ENCODE results near the gene TIMM23. TPM values are rescaled to one million over a fixed set of nuclear protein-coding genes. Genes with fewer than 3 reads are reported as not detected.

Gene TIMM23
- total RNA-seq, 1 experiment from 2014 or later, result 111 TPM

DNA sequence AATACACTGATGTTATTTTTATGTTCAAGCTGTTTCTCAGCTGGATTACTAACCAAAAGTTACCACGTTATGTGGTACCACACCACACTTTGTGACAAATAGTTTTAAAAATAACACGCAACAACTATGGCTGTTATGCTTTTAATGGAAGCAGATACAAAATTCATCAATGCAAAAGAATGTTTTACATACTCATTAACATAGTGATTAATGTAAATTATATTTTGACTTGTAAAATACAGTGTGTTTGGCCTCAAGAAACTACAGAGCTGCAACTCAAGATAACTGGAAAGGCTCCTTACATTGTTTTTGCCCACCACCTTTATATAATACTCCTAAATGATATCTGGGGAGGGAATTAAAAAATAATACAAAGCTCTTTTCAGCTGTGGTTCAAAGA, 32.7 kb downstream of the TIMM23 start:
- no peak for DNase-seq
- Histone ChIP-seq H3K36me3 (replicated peaks; ENCODE audit: control insufficient read depth, insufficient read depth, low read length) (peaks cover 6% of the 10 kb centered on the region), H3K4me3 (ENCODE audit: insufficient read depth, low read depth, low read length) (no peak overlapping the region), H3K27me3 (ENCODE audit: control insufficient read depth, insufficient read depth, low read length) (no peaks in the 10 kb centered on the region)

GRCh38 chr10:46005383-46005782, 33.1 kb downstream of the TIMM23 start:
- H3K27me3 ChIP-seq (ENCODE audit: control insufficient read depth, insufficient read depth, low read length), result no peaks in the 10 kb centered on the region
- peaks cover 10% of the 10 kb centered on the region for H3K36me3 ChIP-seq (replicated peaks; ENCODE audit: control insufficient read depth, insufficient read depth, low read length)
- H3K4me3 ChIP-seq (ENCODE audit: insufficient read depth, low read depth, low read length), result no peak overlapping the region
- DNase-seq, result no peak

DNA sequence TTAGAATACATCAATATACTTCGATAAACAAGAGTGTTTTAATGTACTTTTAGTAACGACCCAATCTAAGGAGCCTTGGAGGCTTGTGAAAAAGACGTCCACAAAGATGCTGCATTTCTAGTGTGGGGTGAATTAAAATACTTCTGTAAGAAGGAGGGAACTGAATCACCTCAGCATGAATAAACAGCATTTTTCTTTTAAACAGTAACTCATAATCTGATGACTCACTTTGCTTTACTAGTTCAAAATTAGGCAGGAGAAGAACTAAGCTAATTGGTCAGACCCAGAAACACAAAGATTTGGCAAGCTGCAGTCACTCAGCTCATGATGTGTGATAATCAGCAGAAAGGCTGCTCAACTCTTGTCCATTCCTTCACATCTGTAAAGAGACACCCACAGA, 33.9 kb downstream of the TIMM23 start:
- H3K27me3 ChIP-seq (ENCODE audit: control insufficient read depth, insufficient read depth, low read length), result no peaks in the 10 kb centered on the region
- H3K36me3 ChIP-seq (replicated peaks; ENCODE audit: control insufficient read depth, insufficient read depth, low read length), result peaks cover 14% of the 10 kb centered on the region
- DNase-seq, result no peak
- no peak overlapping the region for H3K4me3 ChIP-seq (ENCODE audit: insufficient read depth, low read depth, low read length)

DNA sequence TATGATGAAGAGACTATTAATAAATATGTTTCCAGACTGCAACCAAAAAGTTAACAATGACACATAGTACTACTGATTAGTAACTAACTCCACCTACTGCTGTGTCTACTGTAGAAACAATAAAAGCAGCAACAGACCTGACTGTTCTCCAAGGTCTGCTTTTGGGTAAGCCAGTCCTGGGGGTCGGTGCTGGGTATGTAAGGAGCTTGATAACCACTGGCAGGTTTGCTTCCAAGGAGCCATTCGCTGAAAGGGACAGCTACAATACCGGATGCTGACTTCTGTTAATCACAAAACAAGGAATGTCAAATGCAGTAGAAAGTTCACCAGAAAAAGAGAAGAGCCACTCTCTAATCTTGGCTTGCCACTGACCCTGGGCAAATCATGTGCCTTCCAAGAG, 40.5 kb downstream of the TIMM23 start:
- no peak for DNase-seq
- Histone ChIP-seq H3K27me3 (ENCODE audit: control insufficient read depth, insufficient read depth, low read length) (no peaks in the 10 kb centered on the region), H3K4me3 (ENCODE audit: insufficient read depth, low read depth, low read length) (no peak overlapping the region), H3K36me3 (replicated peaks; ENCODE audit: control insufficient read depth, insufficient read depth, low read length) (peaks cover 19% of the 10 kb centered on the region)

GRCh38 chr10:46014206-46014605, 41.9 kb downstream of the TIMM23 start:
- no peaks in the 10 kb centered on the region for H3K27me3 ChIP-seq (ENCODE audit: control insufficient read depth, insufficient read depth, low read length)
- no peak for DNase-seq
- no peak overlapping the region for H3K4me3 ChIP-seq (ENCODE audit: insufficient read depth, low read depth, low read length)
- peaks cover 19% of the 10 kb centered on the region for H3K36me3 ChIP-seq (replicated peaks; ENCODE audit: control insufficient read depth, insufficient read depth, low read length)

DNA sequence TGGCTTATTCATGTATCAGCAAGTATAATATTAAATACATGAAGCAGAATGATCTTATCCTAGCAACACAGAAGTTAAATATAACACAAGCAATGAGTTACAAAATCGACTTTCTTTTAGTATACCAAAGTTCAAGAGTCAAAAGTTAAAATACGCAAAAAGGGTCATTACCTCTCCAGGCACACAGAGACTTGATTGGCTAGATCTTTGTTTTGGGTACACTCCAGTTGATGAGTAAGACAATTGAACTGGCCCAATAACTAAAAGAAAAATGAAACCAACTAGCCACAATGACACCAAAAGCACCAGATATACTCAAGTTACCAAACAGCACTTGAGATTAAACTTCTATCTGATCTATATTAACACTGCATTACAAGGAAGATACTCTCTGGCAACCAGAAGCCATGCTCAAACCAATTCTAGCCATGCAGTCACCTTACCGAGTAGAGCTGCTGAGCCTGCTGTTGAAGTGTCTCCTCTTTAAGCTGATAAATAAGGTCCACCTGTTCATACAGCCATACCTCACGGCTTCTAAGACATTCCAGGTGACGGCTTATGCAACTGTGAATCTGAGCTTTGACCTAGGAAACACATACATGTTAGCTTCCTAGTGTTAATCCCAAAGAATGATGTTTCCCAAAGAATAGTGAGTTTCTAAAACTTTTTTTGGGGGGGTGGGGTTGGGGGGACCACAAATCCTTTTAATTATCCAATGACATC, 42.6 kb downstream of the TIMM23 start:
- no peak for DNase-seq
- no peaks in the 10 kb centered on the region for H3K27me3 ChIP-seq (ENCODE audit: control insufficient read depth, insufficient read depth, low read length)
- peaks cover 19% of the 10 kb centered on the region for H3K36me3 ChIP-seq (replicated peaks; ENCODE audit: control insufficient read depth, insufficient read depth, low read length)
- H3K4me3 ChIP-seq (ENCODE audit: insufficient read depth, low read depth, low read length), result no peak overlapping the region

- no peak for DNase-seq
- peaks cover 11% of the 10 kb centered on the region for H3K36me3 ChIP-seq (replicated peaks; ENCODE audit: control insufficient read depth, insufficient read depth, low read length)
- no peaks in the 10 kb centered on the region for H3K27me3 ChIP-seq (ENCODE audit: control insufficient read depth, insufficient read depth, low read length)
- H3K4me3 ChIP-seq (ENCODE audit: insufficient read depth, low read depth, low read length), result no peak overlapping the region
These were observed 43.9 kb downstream of the TIMM23 start for GRCh38 chr10:46016190-46016589.

- DNase-seq, result no peak
- H3K36me3 ChIP-seq (replicated peaks; ENCODE audit: control insufficient read depth, insufficient read depth, low read length), result peaks cover 11% of the 10 kb centered on the region
- no peak overlapping the region for H3K4me3 ChIP-seq (ENCODE audit: insufficient read depth, low read depth, low read length)
- no peaks in the 10 kb centered on the region for H3K27me3 ChIP-seq (ENCODE audit: control insufficient read depth, insufficient read depth, low read length)
These were observed 44.5 kb downstream of the TIMM23 start for GRCh38 chr10:46016811-46017210.

DNA sequence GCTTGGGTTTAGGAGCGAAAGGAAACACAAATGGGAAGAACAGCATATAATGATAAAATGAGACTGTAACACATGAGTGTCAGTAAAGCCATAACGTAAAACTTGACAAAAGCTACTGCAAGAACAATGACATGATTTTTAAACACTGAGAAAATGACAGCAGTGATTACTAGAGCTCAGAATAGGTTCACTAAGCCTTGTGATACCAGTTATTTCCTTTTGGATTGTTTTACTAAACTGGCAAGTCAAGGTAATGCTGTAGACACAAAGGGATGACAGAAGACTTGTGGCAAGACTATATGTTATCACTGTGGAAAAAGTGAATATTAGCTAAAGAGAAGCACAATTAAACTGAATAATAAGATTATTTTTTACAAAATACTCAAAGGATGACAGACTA, 45.4 kb downstream of the TIMM23 start:
- DNase-seq, result no peak
- H3K27me3 ChIP-seq (ENCODE audit: control insufficient read depth, insufficient read depth, low read length), result no peaks in the 10 kb centered on the region
- peaks cover 10% of the 10 kb centered on the region for H3K36me3 ChIP-seq (replicated peaks; ENCODE audit: control insufficient read depth, insufficient read depth, low read length)
- no peak overlapping the region for H3K4me3 ChIP-seq (ENCODE audit: insufficient read depth, low read depth, low read length)

GRCh38 chr10:46018453-46019176, 46.3 kb downstream of the TIMM23 start:
- H3K27me3 ChIP-seq (ENCODE audit: control insufficient read depth, insufficient read depth, low read length), result no peaks in the 10 kb centered on the region
- peaks cover 7% of the 10 kb centered on the region for H3K36me3 ChIP-seq (replicated peaks; ENCODE audit: control insufficient read depth, insufficient read depth, low read length)
- H3K4me3 ChIP-seq (ENCODE audit: insufficient read depth, low read depth, low read length), result no peak overlapping the region
- DNase-seq, result no peak

DNA sequence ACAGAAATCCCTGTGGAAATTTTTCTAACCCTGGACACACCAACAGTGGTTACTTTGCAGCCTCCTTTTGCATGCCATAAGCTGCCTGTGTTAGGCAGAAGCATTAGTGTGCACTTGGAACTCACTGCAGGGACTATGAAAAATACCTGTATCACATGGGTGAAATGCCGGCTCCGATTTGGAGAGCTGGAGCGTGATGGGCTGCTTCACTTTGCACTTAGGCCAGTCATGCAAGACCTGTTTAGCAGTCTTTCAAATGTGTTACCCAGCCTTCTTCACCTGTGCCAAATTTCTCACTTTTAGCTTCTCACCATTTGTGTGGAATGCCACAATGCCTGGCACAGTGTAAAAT, 46.9 kb downstream of the TIMM23 start:
- H3K36me3 ChIP-seq (replicated peaks; ENCODE audit: control insufficient read depth, insufficient read depth, low read length), result peaks cover 7% of the 10 kb centered on the region
- H3K27me3 ChIP-seq (ENCODE audit: control insufficient read depth, insufficient read depth, low read length), result no peaks in the 10 kb centered on the region
- no peak overlapping the region for H3K4me3 ChIP-seq (ENCODE audit: insufficient read depth, low read depth, low read length)
- no peak for DNase-seq

DNA sequence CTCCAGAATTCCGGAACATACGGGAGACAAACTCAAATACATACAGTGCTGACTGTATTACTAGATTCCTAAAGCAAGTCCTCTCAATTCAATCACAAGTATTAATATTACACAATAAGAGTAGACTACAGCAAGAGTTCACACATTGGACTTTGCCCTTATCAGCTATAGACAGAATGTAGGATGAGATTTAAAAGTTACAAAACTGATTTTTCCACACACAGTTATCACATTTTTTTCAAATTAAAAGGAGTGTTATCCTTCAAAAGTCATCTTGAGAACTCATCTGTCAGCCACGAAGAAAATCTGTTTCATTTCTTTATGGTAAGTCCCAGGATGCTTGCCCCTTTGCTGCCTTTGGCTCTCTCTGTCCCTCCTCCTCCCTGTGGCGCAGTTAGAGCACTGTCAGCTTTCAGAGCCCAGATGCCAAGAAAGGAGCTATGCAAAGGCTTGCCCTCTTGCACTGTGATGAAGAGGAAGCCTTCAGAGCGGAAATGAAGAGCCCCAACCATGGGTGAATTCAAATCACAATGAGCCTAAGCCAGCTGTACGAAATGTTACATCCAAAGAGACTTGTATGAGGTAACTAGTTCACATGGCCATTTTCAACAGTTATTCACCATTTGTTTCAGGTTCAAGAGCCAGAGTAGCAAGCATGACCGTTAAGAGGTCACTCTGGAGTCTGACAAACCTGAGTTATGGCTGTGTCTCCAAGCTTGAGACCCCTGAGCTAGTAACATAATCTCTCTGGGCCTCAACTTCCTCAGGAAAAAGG, 47.5 kb downstream of the TIMM23 start:
- Histone ChIP-seq H3K4me3 (ENCODE audit: insufficient read depth, low read depth, low read length) (no peak overlapping the region), H3K36me3 (replicated peaks; ENCODE audit: control insufficient read depth, insufficient read depth, low read length) (peaks cover 4% of the 10 kb centered on the region), H3K27me3 (ENCODE audit: control insufficient read depth, insufficient read depth, low read length) (no peaks in the 10 kb centered on the region)
- no peak for DNase-seq

DNA sequence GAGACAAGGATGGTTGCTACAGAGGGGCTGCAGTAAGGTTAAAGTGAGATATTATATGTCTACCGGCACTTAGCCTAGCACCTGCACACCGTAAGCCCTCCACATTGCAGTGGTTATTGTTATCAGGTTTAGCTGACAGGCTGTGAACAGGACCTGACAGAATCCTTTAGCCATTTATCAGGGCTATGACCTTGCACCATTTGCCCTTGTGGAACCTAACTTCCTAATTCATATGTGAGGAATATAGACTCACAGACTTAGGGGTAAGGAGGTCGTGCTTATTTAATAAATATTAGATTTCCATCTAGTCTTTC, 48.0 kb downstream of the TIMM23 start:
- no peak for DNase-seq
- Histone ChIP-seq H3K27me3 (ENCODE audit: control insufficient read depth, insufficient read depth, low read length) (no peaks in the 10 kb centered on the region), H3K4me3 (ENCODE audit: insufficient read depth, low read depth, low read length) (no peak overlapping the region), H3K36me3 (replicated peaks; ENCODE audit: control insufficient read depth, insufficient read depth, low read length) (peaks cover 2% of the 10 kb centered on the region; the same call in 1 of the 2 replicates)

DNA sequence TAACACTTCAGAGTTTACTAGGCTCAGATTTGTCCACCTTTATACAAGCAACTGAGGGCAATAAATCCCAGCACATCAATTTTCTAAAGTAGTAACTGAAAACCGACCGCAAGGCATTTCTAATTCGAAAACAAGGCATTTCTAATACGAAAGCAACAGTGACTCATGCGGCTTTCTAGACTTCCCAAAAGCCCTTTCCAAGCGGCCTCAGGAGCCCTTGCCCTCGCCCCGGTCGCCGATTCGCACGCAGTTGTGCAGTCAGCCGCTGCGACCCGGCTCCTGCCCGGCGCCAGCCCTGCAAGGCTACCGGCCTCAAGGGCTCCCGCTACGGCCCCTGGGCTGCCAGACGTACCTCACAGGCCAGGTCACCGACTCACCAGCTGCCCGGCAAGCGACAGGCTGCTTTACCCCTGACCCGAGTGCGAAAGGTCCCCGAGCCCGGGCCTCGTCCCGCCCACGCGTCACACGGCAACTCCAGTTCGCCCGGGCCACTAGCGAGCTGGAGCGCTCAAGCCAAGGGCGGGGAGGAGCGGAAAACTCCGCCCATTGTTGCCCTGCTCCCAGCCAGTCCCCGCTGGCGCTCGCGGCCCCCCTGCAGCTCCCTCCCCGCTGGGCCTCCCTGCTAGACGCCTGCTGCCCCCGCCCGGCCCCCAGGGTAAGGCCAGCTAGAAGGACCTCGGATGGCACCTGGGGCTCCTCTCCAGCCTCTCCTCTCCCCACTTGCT, 50.9 kb downstream of the TIMM23 start:
- peak; percentile 92 for DNase-seq

More for the DNA sequence above, 50.9 kb downstream of the TIMM23 start:
- Histone ChIP-seq H3K27me3 (ENCODE audit: control insufficient read depth, insufficient read depth, low read length) (no peaks in the 10 kb centered on the region), H3K4me3 (ENCODE audit: insufficient read depth, low read depth, low read length) (peak overlapping the region; percentile 89), H3K36me3 (replicated peaks; ENCODE audit: control insufficient read depth, insufficient read depth, low read length) (no peaks in the 10 kb centered on the region)
